ENCODE results near the gene ZNF436.

The ZNF436 gene

GRCh38 chr1:23369335-23370013 is at the start of gene ZNF436:
TSS of gene ZNF436 (minus strand) at chr1:23369836. CDS start at chr1:23368005, 1,831 bp downstream.
- peak; percentile 55 for DNase-seq

DNA sequence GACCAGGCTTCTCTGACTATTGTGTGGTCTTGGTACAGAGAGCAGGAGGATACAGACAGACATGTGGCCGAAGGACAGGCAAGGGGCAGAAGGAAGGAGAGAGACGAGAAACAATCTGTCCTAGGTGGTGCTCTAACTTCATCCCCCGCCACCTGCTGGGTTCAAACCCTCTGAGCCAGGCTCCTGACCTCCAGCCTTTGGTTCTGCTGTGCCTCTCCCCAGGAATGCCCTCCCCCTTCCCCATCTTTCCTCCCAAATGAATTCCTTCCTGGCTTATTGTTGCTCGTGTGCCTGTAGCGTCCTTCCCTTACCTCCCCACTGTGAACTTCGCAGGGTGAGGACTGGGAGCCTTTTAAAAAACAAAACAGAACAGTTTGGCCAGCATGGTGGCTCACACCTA is 49.5 kb upstream of the ZNF436 start:
- DNase-seq: no peak

DNA sequence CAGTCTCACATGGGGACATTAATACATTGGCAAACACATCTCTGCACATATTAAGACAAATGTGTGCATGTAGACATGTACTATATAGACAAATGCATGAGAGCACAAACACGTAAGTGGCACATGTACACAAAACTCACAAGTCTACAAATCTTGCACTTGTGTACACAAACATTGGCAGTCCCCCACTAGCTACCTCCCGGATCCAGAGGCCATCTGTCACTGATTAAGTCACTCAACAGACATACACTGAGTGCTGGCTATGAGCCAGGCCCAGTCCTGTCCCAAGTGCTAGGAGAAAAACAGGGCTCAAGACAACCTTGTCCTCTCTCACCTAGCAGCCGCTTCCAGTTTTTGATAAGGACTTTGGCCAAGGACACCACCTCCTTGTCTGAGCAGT is 47.9 kb upstream of the ZNF436 start:
- no peak for DNase-seq

- no peak for DNase-seq
These were observed 47.3 kb upstream of the ZNF436 start for GRCh38 chr1:23416964-23417363.

DNA sequence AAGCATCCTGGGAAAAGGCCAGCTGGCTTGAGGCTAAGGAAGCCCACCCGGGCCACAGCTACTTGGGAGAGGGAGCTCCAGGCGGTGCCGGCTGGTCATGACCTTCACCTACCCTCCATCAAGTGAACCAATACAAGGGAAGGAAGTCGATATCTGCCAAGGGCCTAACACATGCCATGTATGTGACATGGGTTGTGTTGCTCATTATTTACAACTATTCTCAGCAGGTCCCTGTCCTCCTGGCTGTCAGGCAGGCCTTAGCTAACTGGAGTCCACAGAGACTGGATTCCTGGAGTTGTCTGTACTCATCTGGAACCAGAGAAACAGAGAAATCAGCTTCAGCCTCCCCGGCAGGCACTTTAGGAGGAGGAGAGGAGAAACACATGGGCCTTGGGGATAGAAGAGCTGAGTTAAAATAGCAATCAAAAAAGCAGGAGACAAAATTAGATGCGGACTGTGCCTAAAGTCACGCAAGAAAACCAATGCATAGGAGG is 39.2 kb upstream of the ZNF436 start:
- no peak for DNase-seq

DNA sequence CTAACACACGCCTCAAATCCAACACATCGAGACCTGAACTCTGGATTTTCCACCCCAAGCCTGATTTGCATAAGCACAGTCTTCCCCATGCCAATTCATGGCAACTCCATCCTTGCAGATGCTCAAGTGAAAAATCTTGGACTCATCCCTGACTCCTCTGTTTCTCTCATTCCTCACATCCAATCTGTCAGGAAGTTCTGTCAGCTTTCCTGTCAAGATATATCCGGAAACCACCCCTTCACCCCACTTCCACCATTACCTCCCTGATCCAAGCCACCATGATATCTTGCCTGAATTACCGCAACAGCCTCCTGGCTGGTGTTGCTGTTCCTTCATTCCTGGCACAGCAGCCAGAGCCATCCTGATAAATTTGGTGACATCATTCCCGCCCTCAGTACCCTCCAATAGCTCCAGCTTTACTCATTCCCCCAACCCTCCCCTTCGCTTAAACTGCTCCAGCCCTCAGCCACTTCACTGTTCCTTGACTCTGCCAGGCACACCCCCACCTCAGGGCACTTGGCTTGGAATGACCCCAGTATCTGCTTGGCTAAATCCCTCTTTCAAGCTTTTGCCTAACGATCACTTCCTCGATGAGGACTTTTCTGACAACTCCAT is 37.5 kb upstream of the ZNF436 start:
- no peak for DNase-seq

- DNase-seq: no peak
These were observed 36.3 kb upstream of the ZNF436 start for GRCh38 chr1:23405946-23406345.

- peak; percentile 87 for DNase-seq
These were observed 34.3 kb upstream of the ZNF436 start for GRCh38 chr1:23403735-23404486.

GRCh38 chr1:23403355-23403734 is 33.7 kb upstream of the ZNF436 start:
- no peak for DNase-seq

GRCh38 chr1:23403038-23403336 is 33.4 kb upstream of the ZNF436 start:
- DNase-seq: peak; percentile 31

GRCh38 chr1:23402286-23403037 is 32.8 kb upstream of the ZNF436 start:
- peak; percentile 97 for DNase-seq

DNA sequence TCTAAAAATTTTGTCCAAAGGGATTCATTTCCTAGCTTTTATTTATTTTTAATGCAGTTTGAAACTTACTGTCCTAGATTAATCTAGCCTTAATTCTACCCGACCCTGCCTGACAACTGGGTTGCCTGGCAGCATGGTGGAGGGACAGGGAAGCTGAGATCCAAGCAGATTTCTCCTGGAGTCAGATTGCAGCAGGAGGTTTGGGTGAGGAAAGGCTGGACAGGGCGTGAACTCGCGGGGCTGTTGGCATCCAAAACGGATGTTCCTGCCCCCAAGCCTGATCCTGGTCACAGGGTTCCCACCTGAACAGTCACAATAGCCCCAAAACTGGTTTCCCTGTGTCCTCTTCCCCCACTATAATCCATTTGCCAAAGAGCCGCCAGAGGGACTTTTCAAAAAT is 31.7 kb upstream of the ZNF436 start:
- DNase-seq: no peak

- DNase-seq: no peak
These were observed 30.9 kb upstream of the ZNF436 start for GRCh38 chr1:23400324-23401114.

- DNase-seq: no peak
These were observed 29.6 kb upstream of the ZNF436 start for GRCh38 chr1:23399229-23399628.

DNA sequence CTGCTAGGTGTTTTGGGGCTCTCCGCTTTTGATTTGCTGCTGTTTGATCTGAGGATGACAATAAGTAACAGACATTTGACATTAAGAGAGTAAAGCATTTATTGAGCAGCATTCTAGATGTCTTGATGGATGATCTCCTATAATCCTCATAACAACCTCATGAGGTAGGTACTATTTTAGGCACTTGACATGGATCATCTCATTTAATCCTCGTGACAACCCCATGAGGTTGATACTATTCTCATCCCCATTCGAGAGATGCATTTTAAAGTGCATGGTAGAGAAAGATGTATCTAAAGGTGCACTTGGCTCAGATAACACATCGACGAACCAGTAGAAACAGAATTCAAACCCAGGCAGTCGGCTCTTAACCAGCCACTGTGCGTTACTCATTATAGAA is 28.3 kb upstream of the ZNF436 start:
- DNase-seq: no peak

GRCh38 chr1:23396380-23396779 is 26.7 kb upstream of the ZNF436 start:
- DNase-seq: no peak

GRCh38 chr1:23395849-23396248 is 26.2 kb upstream of the ZNF436 start:
- no peak for DNase-seq

DNA sequence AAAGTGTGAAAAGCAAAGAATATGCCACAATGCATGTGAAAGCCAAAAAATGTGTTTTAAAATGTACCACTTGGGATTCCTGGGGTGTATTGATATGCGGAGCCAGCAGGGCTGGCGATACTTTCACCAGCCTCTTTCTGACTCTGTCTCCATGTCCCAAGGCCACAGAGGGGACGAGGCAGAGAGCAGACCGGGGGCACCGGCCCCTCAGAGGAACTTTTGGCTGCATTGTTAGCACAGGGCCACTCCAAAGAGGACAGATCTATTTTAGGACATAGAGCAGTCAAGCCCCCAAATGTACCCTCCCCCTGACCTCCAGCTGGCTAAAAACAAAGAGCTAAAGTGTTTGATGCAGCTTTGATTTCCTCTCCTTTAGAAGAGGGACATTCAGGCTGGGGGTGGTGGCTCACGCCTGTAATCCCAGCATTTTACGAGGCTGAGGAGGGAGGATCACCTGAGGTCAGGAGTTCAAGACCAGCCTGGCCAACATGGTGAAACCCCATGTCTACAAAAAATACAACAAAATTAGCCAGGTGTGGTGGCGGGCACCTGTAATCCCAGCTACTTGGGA is 25.6 kb upstream of the ZNF436 start:
- no peak for DNase-seq

DNA sequence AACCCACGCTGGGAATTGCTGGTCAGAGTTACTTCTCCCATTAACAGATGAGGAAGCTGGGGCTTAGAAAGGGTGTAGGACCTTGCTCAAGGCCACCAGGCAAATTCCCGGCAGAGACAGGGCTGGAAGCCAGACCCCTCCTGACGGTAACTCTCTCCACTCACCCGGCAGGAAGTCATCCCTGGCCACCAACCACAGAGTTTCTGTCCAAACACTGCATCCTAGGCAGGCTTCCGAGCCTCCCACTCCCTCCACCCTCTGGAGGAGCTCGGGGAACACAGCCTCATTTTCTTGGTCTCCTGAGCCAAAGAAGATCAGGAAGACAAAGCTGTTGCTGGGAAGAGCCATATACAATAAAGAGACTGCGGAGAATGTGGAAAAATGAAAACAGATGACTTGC is 25.0 kb upstream of the ZNF436 start:
- DNase-seq: peak; percentile 38

DNA sequence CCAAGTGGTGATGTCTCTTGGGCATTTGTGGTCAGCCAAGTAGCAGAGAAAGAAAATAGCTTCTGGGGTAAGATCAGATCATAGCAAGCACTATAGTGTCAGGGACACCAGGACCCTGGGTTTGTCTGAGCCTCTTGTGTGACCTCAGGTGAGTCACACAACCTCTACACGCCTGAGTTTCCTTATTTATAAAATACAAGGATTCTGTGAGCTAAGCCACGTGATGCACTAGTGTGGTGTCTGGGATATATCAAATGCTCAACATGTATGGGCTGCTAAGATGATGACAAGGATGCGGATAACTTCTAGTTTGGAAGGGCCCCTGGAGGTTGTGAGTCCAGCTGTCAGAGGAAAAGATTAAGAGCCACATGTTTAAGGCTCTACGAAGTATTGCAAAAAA is 24.5 kb upstream of the ZNF436 start:
- DNase-seq: no peak

GRCh38 chr1:23393706-23394105 is 24.1 kb upstream of the ZNF436 start:
- DNase-seq: no peak

DNA sequence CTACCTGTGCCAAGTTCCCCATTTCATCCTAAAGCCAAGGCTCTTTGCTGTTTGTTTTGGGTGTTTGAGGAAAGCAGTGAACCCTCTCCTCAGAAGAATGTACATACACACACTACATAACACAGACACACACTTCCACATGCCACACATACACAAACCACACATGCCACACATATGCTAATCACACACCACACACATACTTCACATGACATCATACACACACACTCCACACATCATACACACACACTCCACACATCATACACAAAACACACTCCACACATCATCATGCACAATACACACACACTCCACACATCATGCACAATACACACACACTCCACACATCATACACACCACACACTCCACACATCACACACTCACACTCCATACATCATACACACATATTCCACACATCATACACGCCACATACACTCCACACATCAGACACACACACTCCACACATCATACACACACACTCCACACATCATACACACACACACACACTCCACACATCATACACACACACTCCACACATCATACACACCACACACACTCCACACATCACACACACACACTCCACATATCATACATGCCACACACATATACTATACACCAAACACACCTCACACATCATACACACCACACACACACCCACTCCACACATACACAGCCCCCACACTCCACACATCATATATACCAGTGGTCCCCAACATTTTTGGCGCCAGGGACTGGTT is 22.7 kb upstream of the ZNF436 start:
- DNase-seq: no peak

Data from suppressor macrophage treated with lipopolysaccharide for 4 hours (primary cell).